GM23338 (cell line): ENCODE data around the gene LMF2. TPM values are rescaled to one million over a fixed set of nuclear protein-coding genes. Genes with fewer than 3 reads are reported as not detected.

Experiments used
- ATAC-seq: fragments of 200-7000 bp; cut with Tn5 transposase; 3 replicates; pipeline ENCODE4 v1.9.1; 2020
- DNase-seq: peaks from one replicate; pipeline ENCODE4 v3.0.0-alpha.2; 2015; ENCODE audit warnings: low spot score
- H2AFZ ChIP-seq: fragments of 200-600 bp; sonication (generic); 2 replicates; pipeline ENCODE4 v1.8.0; 2016; ENCODE audit warnings: antibody characterized with exemption, mild to moderate bottlenecking, moderate library complexity
- H3F3A ChIP-seq: fragments of 200-600 bp; sonication (generic); replicated peaks from 2 replicates; pipeline ENCODE4 v1.8.0; 2017; ENCODE audit warnings: antibody characterized with exemption, mixed run types, low read depth
- H3K27ac ChIP-seq: fragments of 200-600 bp; sonication (generic); 2 replicates; pipeline ENCODE4 v1.6.1; 2016; ENCODE audit warnings: low read depth
- H3K27me3 ChIP-seq: fragments of 200-600 bp; sonication (generic); 2 replicates; pipeline ENCODE4 v1.8.0; 2016; ENCODE audit warnings: mild to moderate bottlenecking, mixed run types, moderate library complexity; ENCODE audit not compliant: insufficient read depth
- H3K36me3 ChIP-seq: fragments of 200-600 bp; sonication (generic); 2 replicates; pipeline ENCODE4 v1.8.0; 2016; ENCODE audit warnings: mild to moderate bottlenecking; ENCODE audit not compliant: insufficient read depth
- H3K4me1 ChIP-seq: fragments of 200-600 bp; sonication (generic); 2 replicates; pipeline ENCODE4 v1.8.0; 2016; ENCODE audit warnings: mild to moderate bottlenecking, moderate library complexity; ENCODE audit not compliant: insufficient read depth
- H3K4me2 ChIP-seq: fragments of 200-600 bp; sonication (generic); 2 replicates; pipeline ENCODE4 v1.7.1; 2017; ENCODE audit warnings: mixed run types
- H3K4me3 ChIP-seq: fragments of 200-600 bp; sonication (generic); 2 replicates; pipeline ENCODE4 v1.6.1; 2016; ENCODE audit warnings: mixed run types
- H3K79me2 ChIP-seq: fragments of 200-600 bp; sonication (generic); replicated peaks from 2 replicates; pipeline ENCODE4 v1.8.0; 2017; ENCODE audit warnings: mild to moderate bottlenecking; ENCODE audit not compliant: insufficient read depth
- H3K9me2 ChIP-seq: fragments of 200-600 bp; sonication (generic); 2 replicates; pipeline ENCODE4 v1.8.0; 2017; ENCODE audit not compliant: insufficient read depth
- H4K20me1 ChIP-seq: fragments of 200-600 bp; sonication (generic); replicated peaks from 2 replicates; pipeline ENCODE4 v1.8.0; 2017; ENCODE audit warnings: mild to moderate bottlenecking; ENCODE audit not compliant: insufficient read depth
- H3K27ac Mint-ChIP-seq: 2 replicates; pipeline ENCODE4 v1.8.0; 2020; ENCODE audit warnings: inconsistent platforms, mild to moderate bottlenecking, moderate library complexity, mixed read lengths
- H3K27me3 Mint-ChIP-seq: 3 replicates; pipeline ENCODE4 v1.8.0; 2022; ENCODE audit warnings: low read depth, mild to moderate bottlenecking, moderate library complexity, mixed read lengths, inconsistent platforms; ENCODE audit not compliant: insufficient read depth, poor library complexity
- H3K36me3 Mint-ChIP-seq: 3 replicates; pipeline ENCODE4 v1.8.0; 2021; ENCODE audit warnings: low read depth, mild to moderate bottlenecking, inconsistent platforms, moderate library complexity, mixed read lengths
- H3K4me1 Mint-ChIP-seq: 3 replicates; pipeline ENCODE4 v1.8.0; 2020; ENCODE audit warnings: mild to moderate bottlenecking, inconsistent platforms, mixed read lengths
- H3K4me3 Mint-ChIP-seq: 3 replicates; pipeline ENCODE4 v1.8.0; 2021; ENCODE audit warnings: moderate library complexity, mild to moderate bottlenecking, inconsistent platforms, mixed read lengths
- H3K9me3 Mint-ChIP-seq: 3 replicates; pipeline ENCODE4 v1.8.0; 2020; ENCODE audit warnings: moderate library complexity, mild to moderate bottlenecking, inconsistent platforms, mixed read lengths
- CREB1 ChIP-seq: fragments of 250-450 bp; sonication (Bioruptor Pico); IDR thresholded peaks from 2 replicates; pipeline ENCODE4 v1.5.0; 2020; ENCODE audit warnings: low read depth, mild to moderate bottlenecking, moderate library complexity
- ETS1 ChIP-seq: IDR thresholded peaks from 2 replicates; pipeline ENCODE4 v1.6.1; 2016; ENCODE audit warnings: antibody characterized with exemption
- EZH2 ChIP-seq: fragments of 200-600 bp; sonication (generic); IDR thresholded peaks from one replicate; pipeline ENCODE4 v1.8.0; 2017; ENCODE audit warnings: antibody characterized with exemption, mild to moderate bottlenecking, low read depth; ENCODE audit not compliant: unreplicated experiment
- EZH2phosphoT487 ChIP-seq: fragments of 200-600 bp; sonication (generic); IDR thresholded peaks from one replicate; pipeline ENCODE4 v1.8.1; 2018; ENCODE audit warnings: antibody characterized with exemption; ENCODE audit not compliant: unreplicated experiment
- JUNB ChIP-seq: IDR thresholded peaks from one replicate; pipeline ENCODE4 v1.6.1; 2016; ENCODE audit warnings: antibody characterized with exemption; ENCODE audit not compliant: unreplicated experiment
- NANOG ChIP-seq: IDR thresholded peaks from 2 replicates; pipeline ENCODE4 v1.6.1; 2016; ENCODE audit warnings: antibody characterized with exemption, borderline replicate concordance
- STAT1 ChIP-seq: IDR thresholded peaks from one replicate; pipeline ENCODE4 v1.6.1; 2016; ENCODE audit warnings: antibody characterized with exemption; ENCODE audit not compliant: unreplicated experiment
- ZNF114 ChIP-seq: fragments of 250-450 bp; sonication (Bioruptor Pico); IDR thresholded peaks from 2 replicates; pipeline ENCODE4 v1.5.0; 2020; ENCODE audit warnings: mild to moderate bottlenecking, moderate library complexity
- ZNF331 ChIP-seq: fragments of 250-450 bp; sonication (Bioruptor Pico); IDR thresholded peaks from 2 replicates; pipeline ENCODE4 v1.5.0; 2020; ENCODE audit warnings: low read depth, mild to moderate bottlenecking, moderate library complexity
- polyA plus RNA-seq: library from polyadenylated mRNA; unstranded; fragments of >200 nt; fragmentation: Nextera tagmentation; extraction: Ambion mirVana; gene quantifications from 2 replicates; pipeline ENCODE4 v1.2.1, GENCODE V29; 2016
- total RNA-seq: library from RNA; depleted of rRNA; stranded (reverse); fragments of >200 nt; shearing (Covaris generic); gene quantifications from 2 replicates; pipeline ENCODE4 v1.2.3, GENCODE V29; 2014
- TF ChIP-seq, protein P1 (sequence below): fragments of 250-450 bp; sonication (Bioruptor Pico); IDR thresholded peaks from 2 replicates; pipeline ENCODE4 v1.5.0; 2020; ENCODE audit warnings: mild to moderate bottlenecking, moderate library complexity
- TF ChIP-seq, protein P2 (sequence below): IDR thresholded peaks from one replicate; pipeline ENCODE4 v1.6.1; 2018; ENCODE audit warnings: antibody characterized with exemption; ENCODE audit not compliant: unreplicated experiment

Gene LMF2
- total and polyA plus RNA-seq, 2 experiments from 2014 or later = 15.6 to 36.3 TPM

GRCh38 chr22:50467773-50468440 is 39.6 kb downstream of the LMF2 start (continued):
- no peak for TF ChIP-seq ETS1
- TF ChIP-seq STAT1 = no peak
- TF ChIP-seq JUNB = no peak

GRCh38 chr22:50467341-50467740 is 40.2 kb downstream of the LMF2 start:
- H3K79me2 ChIP-seq = peaks cover 42% of the 10 kb centered on the region
- Mint-ChIP-seq H3K4me1 (peaks cover 20% of the 10 kb centered on the region), H3K9me3 (no peaks in the 10 kb centered on the region), H3K36me3 (peaks cover 23% of the 10 kb centered on the region), H3K27ac (no peak overlapping the region), H3K27me3 (peaks cover 12% of the 10 kb centered on the region), H3K4me3 (no peak overlapping the region)
- no peak overlapping the region for H3K4me2 ChIP-seq
- ATAC-seq = no peak
- H3K36me3 ChIP-seq = no peaks in the 10 kb centered on the region
- no peaks in the 10 kb centered on the region for H3F3A ChIP-seq
- peaks cover 8% of the 10 kb centered on the region; the same call in 1 of the 2 replicates for H3K4me1 ChIP-seq
- H3K27me3 ChIP-seq = no peaks in the 10 kb centered on the region
- DNase-seq = no peak
- peaks cover 28% of the 10 kb centered on the region for H4K20me1 ChIP-seq
- H3K27ac ChIP-seq = no peak overlapping the region
- H3K4me3 ChIP-seq = no peak overlapping the region
- H2AFZ ChIP-seq = no peak overlapping the region
- H3K9me2 ChIP-seq = no peaks in the 10 kb centered on the region
- TF ChIP-seq, protein P1, sequence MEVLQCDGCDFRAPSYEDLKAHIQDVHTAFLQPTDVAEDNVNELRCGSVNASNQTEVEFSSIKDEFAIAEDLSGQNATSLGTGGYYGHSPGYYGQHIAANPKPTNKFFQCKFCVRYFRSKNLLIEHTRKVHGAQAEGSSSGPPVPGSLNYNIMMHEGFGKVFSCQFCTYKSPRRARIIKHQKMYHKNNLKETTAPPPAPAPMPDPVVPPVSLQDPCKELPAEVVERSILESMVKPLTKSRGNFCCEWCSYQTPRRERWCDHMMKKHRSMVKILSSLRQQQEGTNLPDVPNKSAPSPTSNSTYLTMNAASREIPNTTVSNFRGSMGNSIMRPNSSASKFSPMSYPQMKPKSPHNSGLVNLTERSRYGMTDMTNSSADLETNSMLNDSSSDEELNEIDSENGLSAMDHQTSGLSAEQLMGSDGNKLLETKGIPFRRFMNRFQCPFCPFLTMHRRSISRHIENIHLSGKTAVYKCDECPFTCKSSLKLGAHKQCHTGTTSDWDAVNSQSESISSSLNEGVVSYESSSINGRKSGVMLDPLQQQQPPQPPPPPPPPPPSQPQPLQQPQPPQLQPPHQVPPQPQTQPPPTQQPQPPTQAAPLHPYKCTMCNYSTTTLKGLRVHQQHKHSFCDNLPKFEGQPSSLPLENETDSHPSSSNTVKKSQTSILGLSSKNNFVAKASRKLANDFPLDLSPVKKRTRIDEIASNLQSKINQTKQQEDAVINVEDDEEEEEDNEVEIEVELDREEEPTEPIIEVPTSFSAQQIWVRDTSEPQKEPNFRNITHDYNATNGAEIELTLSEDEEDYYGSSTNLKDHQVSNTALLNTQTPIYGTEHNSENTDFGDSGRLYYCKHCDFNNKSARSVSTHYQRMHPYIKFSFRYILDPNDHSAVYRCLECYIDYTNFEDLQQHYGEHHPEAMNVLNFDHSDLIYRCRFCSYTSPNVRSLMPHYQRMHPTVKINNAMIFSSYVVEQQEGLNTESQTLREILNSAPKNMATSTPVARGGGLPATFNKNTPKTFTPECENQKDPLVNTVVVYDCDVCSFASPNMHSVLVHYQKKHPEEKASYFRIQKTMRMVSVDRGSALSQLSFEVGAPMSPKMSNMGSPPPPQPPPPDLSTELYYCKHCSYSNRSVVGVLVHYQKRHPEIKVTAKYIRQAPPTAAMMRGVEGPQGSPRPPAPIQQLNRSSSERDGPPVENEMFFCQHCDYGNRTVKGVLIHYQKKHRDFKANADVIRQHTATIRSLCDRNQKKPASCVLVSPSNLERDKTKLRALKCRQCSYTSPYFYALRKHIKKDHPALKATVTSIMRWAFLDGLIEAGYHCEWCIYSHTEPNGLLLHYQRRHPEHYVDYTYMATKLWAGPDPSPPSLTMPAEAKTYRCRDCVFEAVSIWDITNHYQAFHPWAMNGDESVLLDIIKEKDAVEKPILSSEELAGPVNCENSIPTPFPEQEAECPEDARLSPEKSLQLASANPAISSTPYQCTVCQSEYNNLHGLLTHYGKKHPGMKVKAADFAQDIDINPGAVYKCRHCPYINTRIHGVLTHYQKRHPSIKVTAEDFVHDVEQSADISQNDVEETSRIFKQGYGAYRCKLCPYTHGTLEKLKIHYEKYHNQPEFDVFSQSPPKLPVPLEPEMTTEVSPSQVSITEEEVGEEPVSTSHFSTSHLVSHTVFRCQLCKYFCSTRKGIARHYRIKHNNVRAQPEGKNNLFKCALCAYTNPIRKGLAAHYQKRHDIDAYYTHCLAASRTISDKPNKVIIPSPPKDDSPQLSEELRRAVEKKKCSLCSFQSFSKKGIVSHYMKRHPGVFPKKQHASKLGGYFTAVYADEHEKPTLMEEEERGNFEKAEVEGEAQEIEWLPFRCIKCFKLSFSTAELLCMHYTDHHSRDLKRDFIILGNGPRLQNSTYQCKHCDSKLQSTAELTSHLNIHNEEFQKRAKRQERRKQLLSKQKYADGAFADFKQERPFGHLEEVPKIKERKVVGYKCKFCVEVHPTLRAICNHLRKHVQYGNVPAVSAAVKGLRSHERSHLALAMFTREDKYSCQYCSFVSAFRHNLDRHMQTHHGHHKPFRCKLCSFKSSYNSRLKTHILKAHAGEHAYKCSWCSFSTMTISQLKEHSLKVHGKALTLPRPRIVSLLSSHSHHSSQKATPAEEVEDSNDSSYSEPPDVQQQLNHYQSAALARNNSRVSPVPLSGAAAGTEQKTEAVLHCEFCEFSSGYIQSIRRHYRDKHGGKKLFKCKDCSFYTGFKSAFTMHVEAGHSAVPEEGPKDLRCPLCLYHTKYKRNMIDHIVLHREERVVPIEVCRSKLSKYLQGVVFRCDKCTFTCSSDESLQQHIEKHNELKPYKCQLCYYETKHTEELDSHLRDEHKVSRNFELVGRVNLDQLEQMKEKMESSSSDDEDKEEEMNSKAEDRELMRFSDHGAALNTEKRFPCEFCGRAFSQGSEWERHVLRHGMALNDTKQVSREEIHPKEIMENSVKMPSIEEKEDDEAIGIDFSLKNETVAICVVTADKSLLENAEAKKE = no peak
- no peak for TF ChIP-seq ETS1
- no peak for TF ChIP-seq ZNF331 (CRISPR knock-in tag)
- TF ChIP-seq, protein P2, sequence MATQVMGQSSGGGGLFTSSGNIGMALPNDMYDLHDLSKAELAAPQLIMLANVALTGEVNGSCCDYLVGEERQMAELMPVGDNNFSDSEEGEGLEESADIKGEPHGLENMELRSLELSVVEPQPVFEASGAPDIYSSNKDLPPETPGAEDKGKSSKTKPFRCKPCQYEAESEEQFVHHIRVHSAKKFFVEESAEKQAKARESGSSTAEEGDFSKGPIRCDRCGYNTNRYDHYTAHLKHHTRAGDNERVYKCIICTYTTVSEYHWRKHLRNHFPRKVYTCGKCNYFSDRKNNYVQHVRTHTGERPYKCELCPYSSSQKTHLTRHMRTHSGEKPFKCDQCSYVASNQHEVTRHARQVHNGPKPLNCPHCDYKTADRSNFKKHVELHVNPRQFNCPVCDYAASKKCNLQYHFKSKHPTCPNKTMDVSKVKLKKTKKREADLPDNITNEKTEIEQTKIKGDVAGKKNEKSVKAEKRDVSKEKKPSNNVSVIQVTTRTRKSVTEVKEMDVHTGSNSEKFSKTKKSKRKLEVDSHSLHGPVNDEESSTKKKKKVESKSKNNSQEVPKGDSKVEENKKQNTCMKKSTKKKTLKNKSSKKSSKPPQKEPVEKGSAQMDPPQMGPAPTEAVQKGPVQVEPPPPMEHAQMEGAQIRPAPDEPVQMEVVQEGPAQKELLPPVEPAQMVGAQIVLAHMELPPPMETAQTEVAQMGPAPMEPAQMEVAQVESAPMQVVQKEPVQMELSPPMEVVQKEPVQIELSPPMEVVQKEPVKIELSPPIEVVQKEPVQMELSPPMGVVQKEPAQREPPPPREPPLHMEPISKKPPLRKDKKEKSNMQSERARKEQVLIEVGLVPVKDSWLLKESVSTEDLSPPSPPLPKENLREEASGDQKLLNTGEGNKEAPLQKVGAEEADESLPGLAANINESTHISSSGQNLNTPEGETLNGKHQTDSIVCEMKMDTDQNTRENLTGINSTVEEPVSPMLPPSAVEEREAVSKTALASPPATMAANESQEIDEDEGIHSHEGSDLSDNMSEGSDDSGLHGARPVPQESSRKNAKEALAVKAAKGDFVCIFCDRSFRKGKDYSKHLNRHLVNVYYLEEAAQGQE = no peak
- no peak for TF ChIP-seq EZH2
- TF ChIP-seq CREB1 (CRISPR knock-in tag) = no peak
- TF ChIP-seq NANOG = no peak
- no peak for TF ChIP-seq JUNB
- TF ChIP-seq ZNF114 (CRISPR knock-in tag) = no peak
- no peak for TF ChIP-seq EZH2phosphoT487
